SK-N-SH (cell line): ENCODE measurements around the gene ENOX1. TPM values are rescaled to one million over a fixed set of nuclear protein-coding genes. Genes with fewer than 3 reads are reported as not detected.
A peak's percentile ranks its signal among the peaks of the same experiment; 100 is the strongest.

Experiments
- CTCF ChIA-PET: fragments of 300-600, 350-600 bp; formaldehyde crosslinking; extraction: SDS; loops from one replicate; lab custom pipeline; 2021; lab: Yijun Ruan, JAX
- POLR2A ChIA-PET: fragments of 350-600 bp; sonication (Branson Sonifier 250); formaldehyde crosslinking; extraction: SDS; loops from one replicate; lab custom pipeline; 2020; ENCODE audit warnings: antibody characterized with exemption, inconsistent platforms; lab: Yijun Ruan, JAX
- DNase-seq: peaks from one replicate; pipeline ENCODE4 v3.0.0; 2012
- H2AFZ ChIP-seq: fragments of 200-600 bp; sonication (generic); 2 replicates; pipeline ENCODE4 v1.8.1; 2016; ENCODE audit warnings: antibody characterized with exemption, mild to moderate bottlenecking, low read depth
- H3F3A ChIP-seq: fragments of 200-600 bp; sonication (generic); replicated peaks from 2 replicates; pipeline ENCODE3; 2016; ENCODE audit warnings: antibody characterized with exemption, mild to moderate bottlenecking; ENCODE audit not compliant: insufficient read depth
- H3K27ac ChIP-seq, 2 experiments: fragments of 200-500 bp in 1 of 2; fragments of 200-600 bp in 1 of 2; sonication (Bioruptor generic) in 1 of 2; sonication (generic), shearing (Covaris generic) in 1 of 2; 2 replicates each; pipeline versions ENCODE4 v1.5.1 to v1.6.1; 2014 to 2016; ENCODE audit warnings: low read depth in 2 of 2, inconsistent platforms in 1 of 2, low read length in 1 of 2, mild to moderate bottlenecking in 1 of 2, mixed read lengths in 1 of 2
- H3K27me3 ChIP-seq: fragments of 200-600 bp; sonication (generic), shearing (Covaris generic); 2 replicates; pipeline ENCODE4 v1.6.1; 2016; ENCODE audit warnings: mixed run types; ENCODE audit not compliant: insufficient read depth
- H3K36me3 ChIP-seq, 2 experiments: fragments of 200-500 bp in 1 of 2; fragments of 200-600 bp in 1 of 2; sonication (Bioruptor generic) in 1 of 2; sonication (generic) in 1 of 2; replicated peaks in 1 of 2; 2 replicates each; pipeline versions ENCODE3 to v1.5.1; 2014 to 2016; ENCODE audit warnings: low read length in 1 of 2, mild to moderate bottlenecking in 1 of 2; ENCODE audit not compliant: insufficient read depth in 2 of 2, control insufficient read depth in 1 of 2
- H3K4me1 ChIP-seq, 2 experiments: fragments of 200-500 bp in 1 of 2; fragments of 200-600 bp in 1 of 2; sonication (Bioruptor generic) in 1 of 2; sonication (generic), shearing (Covaris generic) in 1 of 2; 2 replicates each; pipeline versions ENCODE4 v1.5.1 to v1.6.1; 2014 to 2016; ENCODE audit warnings: low read depth in 1 of 2, low read length in 1 of 2, mixed run types in 1 of 2; ENCODE audit not compliant: insufficient read depth in 2 of 2, control insufficient read depth in 1 of 2
- H3K4me2 ChIP-seq: fragments of 200-600 bp; sonication (generic), shearing (Covaris generic); 2 replicates; pipeline ENCODE4 v1.6.1; 2017; ENCODE audit warnings: mixed run types
- H3K4me3 ChIP-seq, 2 experiments: fragments of 200-500 bp in 1 of 2; fragments of 200-600 bp in 1 of 2; sonication (Bioruptor generic) in 1 of 2; sonication (generic), shearing (Covaris generic) in 1 of 2; 2 replicates each; pipeline versions ENCODE4 v1.5.1 to v1.8.1; 2014 to 2016; ENCODE audit warnings: low read depth in 2 of 2, inconsistent platforms in 1 of 2, low read length in 1 of 2, mild to moderate bottlenecking in 1 of 2, mixed read lengths in 1 of 2, moderate library complexity in 1 of 2
- H3K79me2 ChIP-seq: fragments of 200-600 bp; sonication (generic); 2 replicates; pipeline ENCODE4 v1.8.1; 2017; ENCODE audit warnings: mild to moderate bottlenecking; ENCODE audit not compliant: insufficient read depth
- H3K9ac ChIP-seq: fragments of 200-600 bp; sonication (generic); 2 replicates; pipeline ENCODE4 v1.6.1; 2017; ENCODE audit warnings: mixed run types
- H3K9me2 ChIP-seq: fragments of 200-600 bp; sonication (generic); 2 replicates; pipeline ENCODE4 v1.6.1; 2017; ENCODE audit warnings: mixed run types
- H3K9me3 ChIP-seq: fragments of 200-600 bp; sonication (generic); 2 replicates; pipeline ENCODE4 v1.6.1; 2017; ENCODE audit warnings: mixed run types, mild to moderate bottlenecking, moderate library complexity
- H4K20me1 ChIP-seq: fragments of 200-600 bp; sonication (generic); 2 replicates; pipeline ENCODE4 v1.6.1; 2017; ENCODE audit warnings: mild to moderate bottlenecking, mixed run types; ENCODE audit not compliant: insufficient read depth
- ELF1 ChIP-seq: IDR thresholded peaks from 2 replicates; pipeline ENCODE4 v1.4.0; 2012
- EZH2phosphoT487 ChIP-seq: fragments of 200-600 bp; sonication (generic); IDR thresholded peaks from 2 replicates; pipeline ENCODE4 v1.6.1; 2017; ENCODE audit warnings: low read depth, mixed run types, mild to moderate bottlenecking, antibody characterized with exemption, moderate library complexity, borderline replicate concordance
- FOXJ3 ChIP-seq: sonication (generic); formaldehyde crosslinking; IDR thresholded peaks from 2 replicates; pipeline ENCODE4 v1.5.1; 2020; ENCODE audit warnings: mild to moderate bottlenecking, missing genetic modification reagents
- FOXM1 ChIP-seq: IDR thresholded peaks from 2 replicates; pipeline ENCODE4 v1.4.0; 2012; ENCODE audit warnings: low read depth, mild to moderate bottlenecking
- GABPA ChIP-seq: IDR thresholded peaks from 2 replicates; pipeline ENCODE4 v1.4.0; 2012; ENCODE audit warnings: low read depth, mild to moderate bottlenecking
- IRF3 ChIP-seq: fragments of 150-350 bp; IDR thresholded peaks from 2 replicates; pipeline ENCODE4 v1.6.1; 2016; ENCODE audit warnings: mild to moderate bottlenecking, low read depth, low read length
- MAX ChIP-seq: IDR thresholded peaks from 2 replicates; pipeline ENCODE4 v1.4.0; 2012; ENCODE audit warnings: low read depth
- MXI1 ChIP-seq: IDR thresholded peaks from 2 replicates; pipeline ENCODE4 v1.6.1; 2012; ENCODE audit warnings: mild to moderate bottlenecking, low read depth, low read length, improper control_type of control experiment
- NFIC ChIP-seq: IDR thresholded peaks from 2 replicates; pipeline ENCODE4 v1.4.0; 2012; ENCODE audit warnings: borderline replicate concordance
- NRF1 ChIP-seq: IDR thresholded peaks from 2 replicates; pipeline ENCODE4 v1.6.1; 2012; ENCODE audit warnings: low read depth, mild to moderate bottlenecking, low read length
- PBX3 ChIP-seq: IDR thresholded peaks from 2 replicates; pipeline ENCODE4; 2012
- RCOR1 ChIP-seq: fragments of 150-350 bp; IDR thresholded peaks from 2 replicates; pipeline ENCODE4 v1.6.1; 2017; ENCODE audit warnings: antibody characterized with exemption, low read length
- REST ChIP-seq: IDR thresholded peaks from 2 replicates; pipeline ENCODE4 v1.6.1; 2012; ENCODE audit warnings: mild to moderate bottlenecking, low read depth, low read length, moderate library complexity
- SIN3A ChIP-seq: IDR thresholded peaks from 2 replicates; pipeline ENCODE4 v1.6.1; 2012; ENCODE audit warnings: low read depth, mild to moderate bottlenecking, low read length, moderate library complexity, borderline replicate concordance
- SMC3 ChIP-seq: IDR thresholded peaks from 2 replicates; pipeline ENCODE4 v1.6.1; 2012; ENCODE audit warnings: low read depth, low read length, improper control_type of control experiment
- TAF1 ChIP-seq: IDR thresholded peaks from 2 replicates; pipeline ENCODE4 v1.6.1; 2012; ENCODE audit warnings: low read depth, mild to moderate bottlenecking, low read length, moderate library complexity, borderline replicate concordance
- TCF12 ChIP-seq: IDR thresholded peaks from 2 replicates; pipeline ENCODE4 v1.4.0; 2012
- TEAD4 ChIP-seq: IDR thresholded peaks from 2 replicates; pipeline ENCODE4 v1.4.0; 2012; ENCODE audit warnings: mild to moderate bottlenecking, borderline replicate concordance; ENCODE audit not compliant: insufficient read depth
- YY1 ChIP-seq: IDR thresholded peaks from 2 replicates; pipeline ENCODE4 v1.4.0; 2012; ENCODE audit warnings: low read depth, mild to moderate bottlenecking
- WGBS: methylation state at CpG from one replicate; pipeline ENCODE4 v1.1.6; 2017; ENCODE audit warnings: low lambda C conversion rate; 5-methylcytosine and 5-hydroxymethylcytosine counted together
- polyA plus RNA-seq, 3 experiments: library from polyadenylated mRNA; depleted of rRNA; stranded (reverse); fragments of >200 nt; gene quantifications; 2 replicates each; pipeline ENCODE4 v1.2.3, GENCODE V29; 2012
- TF ChIP-seq, protein P1 (sequence below): IDR thresholded peaks from 2 replicates; pipeline ENCODE4 v1.4.0; 2012; ENCODE audit warnings: low read depth, borderline replicate concordance

Gene ENOX1
- polyA plus RNA-seq, 1 of the 3 experiments (the other 2 are of a cell fraction): 5.8 TPM

GRCh38 chr13:43664700-43665191, 122.0 kb downstream of the ENOX1 start (continued):
- TF ChIP-seq EZH2phosphoT487 (no peak), RCOR1 (no peak), TCF12 (no peak), PBX3 (peak; percentile 68), SMC3 (no peak), GABPA (no peak), NRF1 (no peak), ELF1 (no peak), MXI1 (no peak)
- TF ChIP-seq, protein P1, sequence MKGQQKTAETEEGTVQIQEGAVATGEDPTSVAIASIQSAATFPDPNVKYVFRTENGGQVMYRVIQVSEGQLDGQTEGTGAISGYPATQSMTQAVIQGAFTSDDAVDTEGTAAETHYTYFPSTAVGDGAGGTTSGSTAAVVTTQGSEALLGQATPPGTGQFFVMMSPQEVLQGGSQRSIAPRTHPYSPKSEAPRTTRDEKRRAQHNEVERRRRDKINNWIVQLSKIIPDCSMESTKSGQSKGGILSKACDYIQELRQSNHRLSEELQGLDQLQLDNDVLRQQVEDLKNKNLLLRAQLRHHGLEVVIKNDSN: no peak

DNA sequence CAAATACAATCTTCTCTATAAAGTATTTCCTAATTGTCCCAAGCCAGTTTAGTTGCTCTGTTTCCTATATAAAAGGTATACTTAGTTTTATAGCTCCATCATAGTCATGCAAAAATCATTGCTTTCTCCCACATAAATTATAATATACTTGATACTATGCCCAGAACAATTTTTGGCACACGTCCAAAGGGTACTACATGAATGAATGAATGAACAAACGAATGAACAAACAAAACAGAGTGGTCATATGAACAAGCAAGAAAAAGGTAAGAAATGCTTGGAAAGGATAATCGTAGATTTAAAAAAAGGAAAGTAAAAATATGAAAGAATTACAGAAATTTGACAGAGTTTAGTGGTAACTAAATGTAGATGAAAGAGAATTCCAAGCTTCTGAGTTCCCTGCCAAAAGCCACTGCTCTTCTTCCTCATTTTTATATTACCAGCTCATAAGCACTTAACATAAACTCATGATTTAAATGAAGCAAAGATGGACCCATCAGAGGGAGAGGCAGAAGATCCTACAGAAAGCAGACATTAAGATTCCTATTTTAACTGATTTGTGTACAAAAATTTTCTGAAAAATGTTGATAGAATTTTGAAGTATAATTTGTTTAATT, 123.2 kb downstream of the ENOX1 start:
- no peaks in the 10 kb centered on the region for H3K9me3 ChIP-seq
- no peak for DNase-seq
- H2AFZ ChIP-seq: no peak overlapping the region
- TF ChIP-seq RCOR1: no peak
- TF ChIP-seq FOXJ3 (CRISPR knock-in tag): no peak
- no peak for TF ChIP-seq SIN3A
- peak; percentile 66 for TF ChIP-seq NFIC
- no peaks in the 10 kb centered on the region for H3F3A ChIP-seq
- H3K27me3 ChIP-seq: no peaks in the 10 kb centered on the region
- WGBS: 63% methylated on average over 3 of the region's 3 CpGs
- ChIA-PET CTCF (no interaction called here), POLR2A (no interaction called here)
- H3K4me1 ChIP-seq: peaks cover 10 to 18% of the 10 kb centered on the region in 2 experiments; a peak in 3 of 4 replicates
- no peak overlapping the region for H3K9ac ChIP-seq
- H3K9me2 ChIP-seq: no peaks in the 10 kb centered on the region
- no peak overlapping the region for H3K4me3 ChIP-seq
- H3K36me3 ChIP-seq: no peaks in the 10 kb centered on the region
- no peak overlapping the region for H3K4me2 ChIP-seq
- H3K27ac ChIP-seq: peak overlapping the region in 1 of 2 experiments; percentile 65; a peak in 2 of 4 replicates
- no peaks in the 10 kb centered on the region for H3K79me2 ChIP-seq
- H4K20me1 ChIP-seq: no peaks in the 10 kb centered on the region

- H3K79me2 ChIP-seq: no peaks in the 10 kb centered on the region
- no peaks in the 10 kb centered on the region for H4K20me1 ChIP-seq
- no peak overlapping the region for H2AFZ ChIP-seq
- no peak overlapping the region for H3K4me3 ChIP-seq
- POLR2A ChIA-PET: no interaction called here
- H3K9me3 ChIP-seq: no peaks in the 10 kb centered on the region
- no peaks in the 10 kb centered on the region for H3F3A ChIP-seq
- DNase-seq: no peak
- no peaks in the 10 kb centered on the region for H3K27me3 ChIP-seq
- H3K4me2 ChIP-seq: no peak overlapping the region
- CTCF ChIA-PET: no interaction called here
- H3K36me3 ChIP-seq: no peaks in the 10 kb centered on the region
- no peak overlapping the region for H3K9ac ChIP-seq
- H3K9me2 ChIP-seq: no peaks in the 10 kb centered on the region
- H3K4me1 ChIP-seq: peaks cover 10 to 18% of the 10 kb centered on the region in 2 experiments; a peak in 3 of 4 replicates
- H3K27ac ChIP-seq: 0 out of 4 replicates have a peak overlapping the region, but pooled peaks of 1 of the 2 experiments have one; percentile 65
- no peak for TF ChIP-seq NFIC
- no peak for TF ChIP-seq TEAD4
- no peak for TF ChIP-seq YY1
- TF ChIP-seq IRF3: no peak
- no peak for TF ChIP-seq TAF1
- TF ChIP-seq MAX: no peak
- no peak for TF ChIP-seq EZH2phosphoT487
- no peak for TF ChIP-seq FOXM1
- no peak for TF ChIP-seq REST
Observed at GRCh38 chr13:43662976-43663375, 123.8 kb downstream of the ENOX1 start.
